ENCODE measurements around the gene RRP8.

Gene RRP8

GRCh38 chr11:6603287-6604080 is at the start of gene RRP8, which contains the start of gene ILK:
RRP8 (minus strand) TSS chr11:6603616; CDS start chr11:6603502, 114 bp downstream.
ILK (plus strand) TSS chr11:6603774; CDS start chr11:6604272, 498 bp downstream.
- peak; percentile 94 for DNase-seq (ENCODE audit: low spot score)

GRCh38 chr11:6653097-6653496 is 49.7 kb upstream of the RRP8 start:
- no peak for DNase-seq (ENCODE audit: low spot score)

- no peak for DNase-seq (ENCODE audit: low spot score)
Measured at GRCh38 chr11:6652182-6652581, 48.8 kb upstream of the RRP8 start.

- DNase-seq (ENCODE audit: low spot score): peak; percentile 29
Measured at GRCh38 chr11:6650980-6651379, 47.6 kb upstream of the RRP8 start.

GRCh38 chr11:6650104-6650503 is 46.7 kb upstream of the RRP8 start:
- DNase-seq (ENCODE audit: low spot score): no peak

GRCh38 chr11:6648501-6648900 is 45.1 kb upstream of the RRP8 start:
- DNase-seq (ENCODE audit: low spot score): no peak

GRCh38 chr11:6647836-6648235 is 44.4 kb upstream of the RRP8 start:
- DNase-seq (ENCODE audit: low spot score): no peak

GRCh38 chr11:6646918-6647679 is 43.7 kb upstream of the RRP8 start:
- peak; percentile 17 for DNase-seq (ENCODE audit: low spot score)

GRCh38 chr11:6646576-6646917 is 43.1 kb upstream of the RRP8 start:
- DNase-seq (ENCODE audit: low spot score): no peak

- DNase-seq (ENCODE audit: low spot score): no peak
Measured at GRCh38 chr11:6646071-6646470, 42.7 kb upstream of the RRP8 start.

GRCh38 chr11:6642957-6643356 is 39.5 kb upstream of the RRP8 start:
- no peak for DNase-seq (ENCODE audit: low spot score)

GRCh38 chr11:6640985-6641701 is 37.7 kb upstream of the RRP8 start:
- no peak for DNase-seq (ENCODE audit: low spot score)

GRCh38 chr11:6640036-6640984 is 36.9 kb upstream of the RRP8 start:
- no peak for DNase-seq (ENCODE audit: low spot score)

- no peak for DNase-seq (ENCODE audit: low spot score)
Measured at GRCh38 chr11:6638429-6638828, 35.0 kb upstream of the RRP8 start.

- DNase-seq (ENCODE audit: low spot score): no peak
Measured at GRCh38 chr11:6637871-6638270, 34.5 kb upstream of the RRP8 start.

- DNase-seq (ENCODE audit: low spot score): no peak
Measured at GRCh38 chr11:6636480-6636879, 33.1 kb upstream of the RRP8 start.

GRCh38 chr11:6635082-6635932 is 31.9 kb upstream of the RRP8 start:
- no peak for DNase-seq (ENCODE audit: low spot score)

GRCh38 chr11:6634534-6634933 is 31.1 kb upstream of the RRP8 start:
- no peak for DNase-seq (ENCODE audit: low spot score)

- DNase-seq (ENCODE audit: low spot score): no peak
Measured at GRCh38 chr11:6633422-6634408, 30.3 kb upstream of the RRP8 start.

Measured in CD4-positive, alpha-beta T cell treated with Interleukin-15 for 4 hours (primary cell).